Keratinocyte (primary cell): ENCODE measurements around the gene ME1. TPM values are rescaled to one million over a fixed set of nuclear protein-coding genes. Genes with fewer than 3 reads are reported as not detected.

Source experiments
- DNase-seq: peaks from one replicate; pipeline ENCODE4 v3.0.0-alpha.2; 2011; ENCODE audit warnings: low read depth, missing footprints, low spot score
- FAIRE-seq: peaks from 2 replicates; lab custom pipeline; 2011; peaks lifted over from hg19 to GRCh38; lab: Jason Lieb, UNC
- H2AFZ ChIP-seq: 2 replicates; pipeline ENCODE4 v1.6.0; 2012; ENCODE audit warnings: low read length, control low read depth, inconsistent platforms; ENCODE audit not compliant: control insufficient read depth
- H3K27ac ChIP-seq: 2 replicates; pipeline ENCODE4 v1.5.1; 2011; ENCODE audit warnings: low read length; ENCODE audit not compliant: control insufficient read depth, insufficient read depth
- H3K27me3 ChIP-seq: 3 replicates; pipeline ENCODE4 v1.6.0; 2011; ENCODE audit warnings: low read length; ENCODE audit not compliant: control insufficient read depth, insufficient read depth; ENCODE audit errors: extremely low read depth
- H3K36me3 ChIP-seq, 2 experiments: 2 replicates in 1 of 2; 3 replicates in 1 of 2; pipeline ENCODE4 v1.5.1; 2011; ENCODE audit warnings: low read length in 2 of 2, mild to moderate bottlenecking in 1 of 2; ENCODE audit not compliant: control insufficient read depth in 2 of 2, insufficient read depth in 2 of 2; ENCODE audit errors: extremely low read depth in 1 of 2
- H3K4me1 ChIP-seq: 3 replicates; pipeline ENCODE4 v1.5.1; 2011; ENCODE audit warnings: low read length; ENCODE audit not compliant: control insufficient read depth, insufficient read depth; ENCODE audit errors: extremely low read depth
- H3K4me2 ChIP-seq: 3 replicates; pipeline ENCODE4 v1.6.0; 2011; ENCODE audit warnings: low read depth, low read length; ENCODE audit not compliant: control insufficient read depth, insufficient read depth; ENCODE audit errors: extremely low read depth
- H3K4me3 ChIP-seq, 3 experiments: fragments of 200-600 bp in 1 of 3; sonication (generic) in 1 of 3; 2 replicates in 2 of 3; 3 replicates in 1 of 3; pipeline ENCODE4 v1.5.1; 2011 to 2016; ENCODE audit warnings: low read length in 3 of 3, mild to moderate bottlenecking in 3 of 3, control low read depth in 2 of 3, inconsistent platforms in 1 of 3, low read depth in 1 of 3, mixed read lengths in 1 of 3, mixed run types in 1 of 3, moderate library complexity in 1 of 3; ENCODE audit not compliant: control insufficient read depth in 2 of 3, insufficient read depth in 2 of 3; ENCODE audit errors: extremely low read depth in 1 of 3
- H3K79me2 ChIP-seq: 2 replicates; pipeline ENCODE4 v1.6.0; 2012; ENCODE audit warnings: low read length; ENCODE audit not compliant: control insufficient read depth, insufficient read depth
- H3K9ac ChIP-seq: 3 replicates; pipeline ENCODE4 v1.6.0; 2011; ENCODE audit warnings: low read length; ENCODE audit not compliant: control insufficient read depth, insufficient read depth; ENCODE audit errors: extremely low read depth
- H3K9me1 ChIP-seq: 3 replicates; pipeline ENCODE4 v1.6.0; 2011; ENCODE audit warnings: low read length; ENCODE audit not compliant: control insufficient read depth, insufficient read depth; ENCODE audit errors: extremely low read depth
- H3K9me3 ChIP-seq: 2 replicates; pipeline ENCODE4 v1.5.1; 2012; ENCODE audit warnings: low read depth, low read length; ENCODE audit not compliant: control insufficient read depth
- H4K20me1 ChIP-seq: 3 replicates; pipeline ENCODE4 v1.6.0; 2011; ENCODE audit warnings: low read length; ENCODE audit not compliant: control insufficient read depth, insufficient read depth; ENCODE audit errors: extremely low read depth
- EZH2 ChIP-seq: IDR thresholded peaks from one replicate; pipeline ENCODE4 v1.6.1; 2012; ENCODE audit warnings: inconsistent platforms, mild to moderate bottlenecking, low read length, moderate library complexity
- dilution Hi-C: fragments of 300-500 bp; cut with MboI; formaldehyde crosslinking; loops from one replicate; pipeline ENCODE4 v1.7.0; 2020; ENCODE audit warnings: low sequenced_read_pairs; ENCODE audit not compliant: extremely low pct_ligation_motif_present
- polyA plus RNA-seq, 5 experiments: library from polyadenylated mRNA; depleted of rRNA in 3 of 5; stranded (reverse) in 3 of 5; stranded (forward) in 1 of 5; unstranded in 1 of 5; fragments of >200 nt; gene quantifications; 1 replicate in 1 of 5; 2 replicates in 3 of 5; 3 replicates in 1 of 5; pipeline versions ENCODE4 v1.2.1 to v1.2.3, GENCODE V29; 2011 to 2012; ENCODE audit warnings: missing spikeins in 2 of 5, low read depth in 1 of 5, low replicate concordance in 1 of 5
- TF ChIP-seq, protein P1 (sequence below), 3 experiments: IDR thresholded peaks in 1 of 3; conservative IDR thresholded peaks in 1 of 3; optimal IDR thresholded peaks in 1 of 3; 2 replicates in 2 of 3; 3 replicates in 1 of 3; pipeline versions ENCODE3 to v1.5.1; 2011; ENCODE audit warnings: low read length in 3 of 3, mild to moderate bottlenecking in 3 of 3, moderate library complexity in 2 of 3, control low read depth in 1 of 3, inconsistent platforms in 1 of 3; ENCODE audit not compliant: insufficient read depth in 2 of 3; ENCODE audit errors: extremely low read depth in 1 of 3

The ME1 gene
- polyA plus RNA-seq, 1 donor (not counting 4 experiments of a cell fraction or from before 2014, with no cell fraction given): 27.7 TPM

DNA sequence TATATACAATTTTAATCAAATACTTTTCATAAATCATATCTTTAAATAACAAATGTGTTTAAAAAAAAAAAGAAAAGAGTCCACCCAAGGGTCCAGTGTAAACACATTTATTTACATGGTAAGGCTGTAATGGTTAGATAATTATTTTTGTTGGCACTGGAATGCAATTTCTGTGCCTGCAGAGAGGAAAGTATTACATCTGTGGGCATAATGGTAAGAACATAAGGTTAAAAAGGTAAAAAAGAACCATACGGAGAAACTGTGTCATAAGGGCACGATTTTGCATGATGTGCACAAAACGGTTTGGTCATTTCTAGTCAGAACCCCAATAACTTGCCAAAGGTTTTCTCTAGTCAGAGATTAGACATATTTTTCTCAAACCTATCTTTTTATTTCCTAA, 183.4 kb downstream of the ME1 start:
- H3K9me1 ChIP-seq: no peaks in the 10 kb centered on the region
- no peak overlapping the region for H3K4me2 ChIP-seq
- no peaks in the 10 kb centered on the region for H3K27me3 ChIP-seq
- H3K36me3 ChIP-seq: peaks cover 0 to 4% of the 10 kb centered on the region in 2 experiments
- no peaks in the 10 kb centered on the region for H3K4me1 ChIP-seq
- no peak for DNase-seq
- no peak for FAIRE-seq
- no peak overlapping the region for H2AFZ ChIP-seq
- TF ChIP-seq EZH2: no peak
- TF ChIP-seq, protein P1, sequence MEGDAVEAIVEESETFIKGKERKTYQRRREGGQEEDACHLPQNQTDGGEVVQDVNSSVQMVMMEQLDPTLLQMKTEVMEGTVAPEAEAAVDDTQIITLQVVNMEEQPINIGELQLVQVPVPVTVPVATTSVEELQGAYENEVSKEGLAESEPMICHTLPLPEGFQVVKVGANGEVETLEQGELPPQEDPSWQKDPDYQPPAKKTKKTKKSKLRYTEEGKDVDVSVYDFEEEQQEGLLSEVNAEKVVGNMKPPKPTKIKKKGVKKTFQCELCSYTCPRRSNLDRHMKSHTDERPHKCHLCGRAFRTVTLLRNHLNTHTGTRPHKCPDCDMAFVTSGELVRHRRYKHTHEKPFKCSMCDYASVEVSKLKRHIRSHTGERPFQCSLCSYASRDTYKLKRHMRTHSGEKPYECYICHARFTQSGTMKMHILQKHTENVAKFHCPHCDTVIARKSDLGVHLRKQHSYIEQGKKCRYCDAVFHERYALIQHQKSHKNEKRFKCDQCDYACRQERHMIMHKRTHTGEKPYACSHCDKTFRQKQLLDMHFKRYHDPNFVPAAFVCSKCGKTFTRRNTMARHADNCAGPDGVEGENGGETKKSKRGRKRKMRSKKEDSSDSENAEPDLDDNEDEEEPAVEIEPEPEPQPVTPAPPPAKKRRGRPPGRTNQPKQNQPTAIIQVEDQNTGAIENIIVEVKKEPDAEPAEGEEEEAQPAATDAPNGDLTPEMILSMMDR (optimal IDR thresholded peaks at IDR 0.05 in 1 of 3, IDR thresholded peaks at IDR 0.05 in 1 of 3, conservative IDR thresholded peaks at IDR 0.05 in 1 of 3; ENCODE audit: extremely low read depth in 1 of 3, insufficient read depth in 2 of 3, low read length in 3 of 3): no peak
- dilution Hi-C loops: no loop called here
- H3K4me3 ChIP-seq: no peak overlapping the region
- no peaks in the 10 kb centered on the region for H3K9me3 ChIP-seq
- H4K20me1 ChIP-seq: no peaks in the 10 kb centered on the region
- no peak overlapping the region for H3K27ac ChIP-seq
- H3K9ac ChIP-seq: no peak overlapping the region
- no peaks in the 10 kb centered on the region for H3K79me2 ChIP-seq

DNA sequence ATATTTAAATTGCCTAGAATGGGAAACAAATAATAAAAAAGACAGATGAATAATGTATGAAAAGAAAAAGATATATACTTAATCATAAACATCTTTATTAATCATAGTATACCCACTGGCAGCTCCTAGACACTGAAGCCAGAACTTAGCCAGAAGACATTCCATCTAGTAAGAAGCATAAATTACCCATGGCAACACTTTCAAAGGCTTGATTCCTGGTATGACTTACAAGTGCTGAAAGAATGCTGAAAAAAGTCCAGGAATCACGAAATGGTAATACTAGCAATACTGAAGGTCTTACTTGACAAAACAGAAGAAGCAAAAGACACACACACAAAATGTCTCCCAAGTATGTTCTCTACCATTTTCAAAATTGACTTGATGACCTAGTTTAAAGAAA, 199.7 kb downstream of the ME1 start:
- H3K9me1 ChIP-seq: no peaks in the 10 kb centered on the region
- DNase-seq (no peak), FAIRE-seq (no peak)
- no peaks in the 10 kb centered on the region for H3K79me2 ChIP-seq
- no peak overlapping the region for H2AFZ ChIP-seq
- H3K4me1 ChIP-seq: no peaks in the 10 kb centered on the region
- dilution Hi-C loops: no loop called here
- H3K9ac ChIP-seq: no peak overlapping the region
- no peak overlapping the region for H3K4me2 ChIP-seq
- peaks cover 0 to 9% of the 10 kb centered on the region in 2 experiments for H3K36me3 ChIP-seq
- no peaks in the 10 kb centered on the region for H4K20me1 ChIP-seq
- H3K4me3 ChIP-seq: no peak overlapping the region
- H3K27ac ChIP-seq: no peak overlapping the region
- no peaks in the 10 kb centered on the region for H3K27me3 ChIP-seq
- no peaks in the 10 kb centered on the region for H3K9me3 ChIP-seq
- TF ChIP-seq EZH2: no peak
- TF ChIP-seq, protein P1 (optimal IDR thresholded peaks at IDR 0.05 in 1 of 3, IDR thresholded peaks at IDR 0.05 in 1 of 3, conservative IDR thresholded peaks at IDR 0.05 in 1 of 3; ENCODE audit: extremely low read depth in 1 of 3, insufficient read depth in 2 of 3, low read length in 3 of 3): no peak
